Right lobe of liver (tissue), 6 donors: ENCODE measurements around the gene MICALL1. TPM values are rescaled to one million over a fixed set of nuclear protein-coding genes. Genes with fewer than 3 reads are reported as not detected.
A peak's percentile ranks its signal among the peaks of the same experiment; 100 is the strongest.

Source experiments
- ATAC-seq, 4 donors: fragments of 200-7000 bp; cut with Tn5 transposase; one replicate each; pipeline ENCODE4 v1.9.1; 2020; ENCODE audit warnings: mild to moderate bottlenecking in 4 of 4, moderate library complexity in 4 of 4
- DNase-seq, 3 donors: peaks; one replicate each; pipeline ENCODE4 v3.0.0-alpha.2; 2020
- H3K27ac ChIP-seq, 3 donors: fragments of 200-600 bp; one replicate each; pipeline ENCODE4 v1.8.0; 2022
- H3K27me3 ChIP-seq, 2 donors: fragments of 200-600 bp; one replicate each; pipeline ENCODE4 v1.8.0; 2022
- H3K36me3 ChIP-seq, 4 donors: fragments of 200-600 bp; sonication (generic) in 1 of 4; one replicate each; pipeline versions ENCODE4 v1.5.1 to v1.8.0; 2017 to 2022; ENCODE audit warnings: control low read depth in 1 of 4
- H3K4me1 ChIP-seq, 4 donors: fragments of 200-600 bp; sonication (generic) in 1 of 4; one replicate each; pipeline versions ENCODE4 v1.5.1 to v1.8.0; 2017 to 2022; ENCODE audit warnings: control low read depth in 1 of 4
- H3K4me3 ChIP-seq, 3 donors: fragments of 200-600 bp; one replicate each; pipeline ENCODE4 v1.8.0; 2022
- H3K9me3 ChIP-seq, 4 donors: fragments of 200-600 bp; sonication (generic) in 1 of 4; one replicate each; pipeline versions ENCODE4 v1.5.1 to v1.8.0; 2017 to 2022; ENCODE audit warnings: control low read depth in 1 of 4
- POLR2A ChIP-seq: fragments of 450-650 bp; IDR thresholded peaks from one replicate; pipeline ENCODE4 v1.6.1; 2017; ENCODE audit warnings: antibody characterized with exemption, mild to moderate bottlenecking
- WGBS: methylation state at CpG from one replicate; pipeline ENCODE4 v1.1.6; 2018; ENCODE audit warnings: low coverage, low lambda C conversion rate; ENCODE audit not compliant: insufficient coverage; ENCODE audit errors: missing lambda C conversion rate; 5-methylcytosine and 5-hydroxymethylcytosine counted together
- intact Hi-C, 2 donors: fragments of 100-400 bp; cut with DNase I; formaldehyde crosslinking; loops; one replicate each; pipeline versions ENCODE4 v1.11.2 to v1.14.1; 2022
- total RNA-seq, 6 experiments: library from RNA; depleted of rRNA in 2 of 6; stranded (reverse); fragments of >200 nt in 2 of 6; fragmentation: NEBNext Ultra II Directional in 3 of 6; extraction: Animal tissue kit (Norgen Biotek cat#: 25700) in 3 of 6; gene quantifications; one replicate each; pipeline versions ENCODE4 v1.1.0 to v1.2.4, GENCODE V29; 2016 to 2023
- TF ChIP-seq, protein P1 (sequence below), 4 donors: fragments of 200-600 bp in 3 of 4; fragments of 450-650 bp in 1 of 4; IDR thresholded peaks; one replicate each; pipeline versions ENCODE4 v1.5.1 to v1.8.0; 2016 to 2022; ENCODE audit warnings: antibody characterized with exemption in 4 of 4, mild to moderate bottlenecking in 2 of 4
- donor health status: DM: no; HTN: yes; CAD: no.
- donor health status: DM: no; HTN: no; CAD: no.
- donor health status: DM: no; HTN: no; CAD: no.
- donor health status: DM: no; HTN: yes; CAD: no.
- donor health status: DM: no; HTN: yes; CAD: no.

Gene MICALL1
- total RNA-seq, 6 experiments from 2014 or later: 6.5 to 19.0 (median 10.3) TPM

DNA sequence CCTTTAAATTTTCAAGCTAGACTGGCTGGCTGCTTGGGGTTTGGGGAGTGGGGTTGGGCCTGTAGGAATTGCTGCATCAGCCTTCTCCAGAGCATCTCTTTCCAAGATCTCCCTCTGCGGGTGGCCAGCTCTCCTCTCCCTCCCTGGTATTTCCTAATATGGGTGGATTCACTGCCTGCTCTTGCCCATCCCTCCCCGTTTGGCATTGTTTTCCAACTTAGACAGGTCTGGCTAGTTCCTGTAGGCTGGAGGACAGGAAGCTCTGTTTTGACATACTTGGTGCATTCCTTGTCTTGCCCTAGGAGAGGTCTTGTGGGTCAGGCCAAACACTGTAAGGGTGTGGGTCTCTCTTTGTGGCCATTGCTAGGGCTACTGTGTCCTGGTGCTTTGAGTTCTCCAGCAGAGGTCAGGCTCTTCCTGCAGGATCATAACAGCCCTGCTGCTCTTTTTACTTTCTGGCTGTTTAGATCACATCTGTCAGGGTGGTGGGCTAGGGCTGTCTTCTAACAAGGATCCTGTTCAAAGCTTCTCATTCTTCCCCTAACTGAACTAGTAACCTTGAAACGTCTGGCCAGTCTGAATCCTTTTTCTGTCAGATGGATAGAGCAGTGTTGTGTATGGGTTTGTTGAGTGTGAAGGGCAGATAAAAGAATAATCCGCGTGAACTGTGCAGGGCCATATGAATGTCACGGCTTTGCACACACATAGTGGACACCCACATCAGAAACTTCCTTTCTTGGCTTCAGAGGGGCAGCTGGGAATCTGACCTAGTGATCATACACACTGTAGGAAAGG, 18.3 kb upstream of the MICALL1 start:
- intact Hi-C loops: no loop called here
- ATAC-seq (peak; percentile 63 to 81 (median 68)), DNase-seq (no peak)
- no peaks in the 10 kb centered on the region for H3K27me3 ChIP-seq
- H3K9me3 ChIP-seq: no peaks in the 10 kb centered on the region
- H3K4me1 ChIP-seq: peaks cover 0 to under 1% (median 0%) of the 10 kb centered on the region in 4 donors
- TF ChIP-seq, protein P1, sequence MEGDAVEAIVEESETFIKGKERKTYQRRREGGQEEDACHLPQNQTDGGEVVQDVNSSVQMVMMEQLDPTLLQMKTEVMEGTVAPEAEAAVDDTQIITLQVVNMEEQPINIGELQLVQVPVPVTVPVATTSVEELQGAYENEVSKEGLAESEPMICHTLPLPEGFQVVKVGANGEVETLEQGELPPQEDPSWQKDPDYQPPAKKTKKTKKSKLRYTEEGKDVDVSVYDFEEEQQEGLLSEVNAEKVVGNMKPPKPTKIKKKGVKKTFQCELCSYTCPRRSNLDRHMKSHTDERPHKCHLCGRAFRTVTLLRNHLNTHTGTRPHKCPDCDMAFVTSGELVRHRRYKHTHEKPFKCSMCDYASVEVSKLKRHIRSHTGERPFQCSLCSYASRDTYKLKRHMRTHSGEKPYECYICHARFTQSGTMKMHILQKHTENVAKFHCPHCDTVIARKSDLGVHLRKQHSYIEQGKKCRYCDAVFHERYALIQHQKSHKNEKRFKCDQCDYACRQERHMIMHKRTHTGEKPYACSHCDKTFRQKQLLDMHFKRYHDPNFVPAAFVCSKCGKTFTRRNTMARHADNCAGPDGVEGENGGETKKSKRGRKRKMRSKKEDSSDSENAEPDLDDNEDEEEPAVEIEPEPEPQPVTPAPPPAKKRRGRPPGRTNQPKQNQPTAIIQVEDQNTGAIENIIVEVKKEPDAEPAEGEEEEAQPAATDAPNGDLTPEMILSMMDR (IDR thresholded peaks at IDR 0.05): peak; percentile 28 to 46 (median 36)
- no peak for TF ChIP-seq POLR2A
- H3K36me3 ChIP-seq: peaks cover 2 to 54% (median 15%) of the 10 kb centered on the region in 4 donors
- H3K27ac ChIP-seq: no peak overlapping the region
- 41% methylated on average over 6 of the region's 6 CpGs for WGBS
- no peak overlapping the region for H3K4me3 ChIP-seq

GRCh38 chr22:37891926-37892325, 14.2 kb upstream of the MICALL1 start:
- ATAC-seq (no peak), DNase-seq (no peak)
- no peaks in the 10 kb centered on the region for H3K27me3 ChIP-seq
- no peaks in the 10 kb centered on the region for H3K9me3 ChIP-seq
- 93% methylated on average over 2 of the region's 3 CpGs for WGBS
- no peak overlapping the region for H3K27ac ChIP-seq
- H3K4me3 ChIP-seq: no peak overlapping the region
- TF ChIP-seq POLR2A: no peak
- TF ChIP-seq, protein P1 (IDR thresholded peaks at IDR 0.05): no peak
- intact Hi-C loops: no loop called here
- peaks cover 2 to 42% (median 15%) of the 10 kb centered on the region in 4 donors for H3K36me3 ChIP-seq
- H3K4me1 ChIP-seq: peaks cover 0 to 16% (median 0%) of the 10 kb centered on the region in 4 donors

DNA sequence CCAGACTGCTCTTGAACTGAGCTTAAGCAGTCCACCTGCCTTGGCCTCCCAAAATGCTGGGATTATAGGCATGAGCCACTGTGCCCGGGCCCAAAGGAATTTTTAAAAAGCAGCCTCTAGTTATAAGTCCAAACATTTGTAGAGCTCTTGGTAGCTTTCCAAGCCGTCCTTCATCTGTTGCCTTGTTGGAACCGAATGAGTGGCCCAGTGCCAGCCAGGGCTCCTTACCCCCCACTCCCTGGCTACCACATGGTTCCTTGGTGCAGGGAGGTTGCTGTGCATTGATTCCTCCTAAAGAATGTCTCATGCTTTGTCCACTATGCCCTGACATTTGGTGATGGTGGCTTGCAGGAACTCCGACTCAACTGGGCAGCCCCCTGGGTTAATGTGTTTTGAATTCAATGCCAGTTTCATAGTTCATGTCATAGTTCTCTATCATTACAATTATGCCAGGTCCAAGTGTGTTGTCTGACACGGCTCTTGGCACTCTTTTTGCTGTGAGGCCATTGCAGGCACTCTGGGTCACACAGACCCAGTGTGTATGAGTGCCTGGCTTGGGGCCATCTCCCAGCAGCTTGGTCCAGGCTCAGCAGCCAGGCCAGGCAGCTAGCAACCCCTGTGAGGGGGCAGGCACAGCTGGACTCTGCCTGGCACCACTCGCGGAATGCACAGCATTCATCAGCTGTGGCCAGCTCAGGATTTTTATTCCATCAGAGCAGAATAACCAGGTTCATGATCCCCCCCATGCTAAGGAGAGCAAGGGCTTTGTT, 13.3 kb upstream of the MICALL1 start:
- Histone ChIP-seq H3K36me3 (peaks cover 2 to 34% (median 13%) of the 10 kb centered on the region in 4 donors), H3K27ac (no peak overlapping the region), H3K27me3 (no peaks in the 10 kb centered on the region), H3K4me3 (no peak overlapping the region), H3K9me3 (no peaks in the 10 kb centered on the region), H3K4me1 (peaks cover 0 to 17% (median 0%) of the 10 kb centered on the region in 4 donors)
- peak in 2 of 3 donors; percentile 40 to 71 for DNase-seq
- intact Hi-C loops: no loop called here
- TF ChIP-seq, protein P1 (IDR thresholded peaks at IDR 0.05): no peak
- no peak for TF ChIP-seq POLR2A
- peak; percentile 15 to 51 (median 33) for ATAC-seq
- 63% methylated on average over 3 of the region's 7 CpGs for WGBS

GRCh38 chr22:37893583-37893983, 12.5 kb upstream of the MICALL1 start:
- Histone ChIP-seq H3K9me3 (no peaks in the 10 kb centered on the region), H3K4me3 (no peak overlapping the region), H3K27me3 (no peaks in the 10 kb centered on the region), H3K27ac (no peak overlapping the region), H3K4me1 (peaks cover 0 to 17% (median 0%) of the 10 kb centered on the region in 4 donors), H3K36me3 (peaks cover 2 to 26% (median 10%) of the 10 kb centered on the region in 4 donors)
- no peak for TF ChIP-seq POLR2A
- TF ChIP-seq, protein P1 (IDR thresholded peaks at IDR 0.05): no peak
- no peak for ATAC-seq
- intact Hi-C loops: no loop called here
- WGBS: 74% methylated on average over 5 of the region's 5 CpGs
- no peak for DNase-seq
